Measurements from ENCODE around the gene GCNT2.

Gene GCNT2

DNA sequence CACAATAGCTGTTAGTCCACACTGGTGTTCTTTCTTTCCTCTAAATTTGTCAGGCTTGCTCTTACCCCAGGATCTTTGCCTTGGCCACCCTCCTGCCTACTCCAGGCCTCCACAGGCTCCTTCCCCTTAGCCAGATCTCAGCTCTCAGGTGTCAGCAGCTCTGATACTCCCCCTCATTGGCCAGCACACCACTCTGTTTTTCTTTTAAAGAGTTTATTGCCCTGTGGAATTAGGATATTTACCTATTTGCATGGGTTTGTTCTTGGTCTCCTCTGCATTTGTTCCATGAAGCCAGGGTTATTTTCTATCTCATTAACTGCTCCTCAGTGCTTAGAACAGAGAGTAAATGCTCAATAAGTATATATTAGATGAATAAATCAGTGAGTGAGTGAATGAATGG, 36.8 kb downstream of the GCNT2 start:
- H3K27ac ChIP-seq (ENCODE audit: low read length), result no peak overlapping the region
- H2AFZ ChIP-seq (ENCODE audit: low read depth, low read length), result no peak overlapping the region
- H3K4me1 ChIP-seq (ENCODE audit: insufficient read depth, low read length), result no peaks in the 10 kb centered on the region
- H4K20me1 ChIP-seq (ENCODE audit: insufficient read depth, low read length), result no peaks in the 10 kb centered on the region
- H3K36me3 ChIP-seq (ENCODE audit: insufficient read depth, low read length), result no peaks in the 10 kb centered on the region
- TF ChIP-seq, protein P1, sequence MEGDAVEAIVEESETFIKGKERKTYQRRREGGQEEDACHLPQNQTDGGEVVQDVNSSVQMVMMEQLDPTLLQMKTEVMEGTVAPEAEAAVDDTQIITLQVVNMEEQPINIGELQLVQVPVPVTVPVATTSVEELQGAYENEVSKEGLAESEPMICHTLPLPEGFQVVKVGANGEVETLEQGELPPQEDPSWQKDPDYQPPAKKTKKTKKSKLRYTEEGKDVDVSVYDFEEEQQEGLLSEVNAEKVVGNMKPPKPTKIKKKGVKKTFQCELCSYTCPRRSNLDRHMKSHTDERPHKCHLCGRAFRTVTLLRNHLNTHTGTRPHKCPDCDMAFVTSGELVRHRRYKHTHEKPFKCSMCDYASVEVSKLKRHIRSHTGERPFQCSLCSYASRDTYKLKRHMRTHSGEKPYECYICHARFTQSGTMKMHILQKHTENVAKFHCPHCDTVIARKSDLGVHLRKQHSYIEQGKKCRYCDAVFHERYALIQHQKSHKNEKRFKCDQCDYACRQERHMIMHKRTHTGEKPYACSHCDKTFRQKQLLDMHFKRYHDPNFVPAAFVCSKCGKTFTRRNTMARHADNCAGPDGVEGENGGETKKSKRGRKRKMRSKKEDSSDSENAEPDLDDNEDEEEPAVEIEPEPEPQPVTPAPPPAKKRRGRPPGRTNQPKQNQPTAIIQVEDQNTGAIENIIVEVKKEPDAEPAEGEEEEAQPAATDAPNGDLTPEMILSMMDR (IDR thresholded peaks at IDR 0.05; ENCODE audit: borderline replicate concordance, extremely low read depth, low read length, poor library complexity, severe bottlenecking), result no peak
- no peak for TF ChIP-seq EZH2 (IDR thresholded peaks at IDR 0.05; ENCODE audit: borderline replicate concordance, low read depth, low read length, severe bottlenecking)
- no peaks in the 10 kb centered on the region for H3K79me2 ChIP-seq (ENCODE audit: insufficient read depth, low read length)
- no peaks in the 10 kb centered on the region for H3K9me3 ChIP-seq (ENCODE audit: insufficient read depth, low read length, severe bottlenecking)
- DNase-seq (no peak), ATAC-seq (ENCODE audit: insufficient read depth, low read depth) (no peak)
- H3K4me3 ChIP-seq (ENCODE audit: low read depth in 1 of 2, low read length in 2 of 2), result no peak overlapping the region
- H3K4me2 ChIP-seq (ENCODE audit: insufficient read depth, low read length), result no peak overlapping the region
- H3K9ac ChIP-seq (ENCODE audit: low read depth, low read length), result no peak overlapping the region
- no peaks in the 10 kb centered on the region for H3K27me3 ChIP-seq (ENCODE audit: insufficient read depth, low read length, poor library complexity)

DNA sequence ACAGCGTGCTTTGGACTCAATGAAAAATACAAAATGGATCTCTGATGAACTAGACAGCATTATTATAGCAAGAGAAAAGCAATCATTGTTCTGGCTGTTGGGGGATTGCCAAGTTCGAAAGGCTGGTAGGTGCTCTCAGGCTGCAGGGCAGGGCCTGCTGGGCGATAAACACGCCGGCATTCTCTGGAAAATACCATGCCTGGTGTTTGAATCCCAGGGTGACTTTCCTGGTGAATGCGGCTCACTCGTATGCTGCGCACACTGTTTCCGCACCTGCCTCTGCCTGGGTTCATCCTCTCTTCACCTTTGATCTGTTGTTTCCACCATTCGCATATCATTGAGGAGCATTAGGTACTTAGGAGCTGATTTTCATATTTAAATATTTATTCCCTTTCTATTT, 37.4 kb downstream of the GCNT2 start:
- no peak overlapping the region for H2AFZ ChIP-seq (ENCODE audit: low read depth, low read length)
- ATAC-seq (ENCODE audit: insufficient read depth, low read depth) (no peak), DNase-seq (no peak)
- H4K20me1 ChIP-seq (ENCODE audit: insufficient read depth, low read length), result no peaks in the 10 kb centered on the region
- TF ChIP-seq EZH2 (IDR thresholded peaks at IDR 0.05; ENCODE audit: borderline replicate concordance, low read depth, low read length, severe bottlenecking), result no peak
- TF ChIP-seq, protein P1 (IDR thresholded peaks at IDR 0.05; ENCODE audit: borderline replicate concordance, extremely low read depth, low read length, poor library complexity, severe bottlenecking), result no peak
- no peak overlapping the region for H3K27ac ChIP-seq (ENCODE audit: low read length)
- no peak overlapping the region for H3K4me2 ChIP-seq (ENCODE audit: insufficient read depth, low read length)
- H3K79me2 ChIP-seq (ENCODE audit: insufficient read depth, low read length), result no peaks in the 10 kb centered on the region
- H3K9me3 ChIP-seq (ENCODE audit: insufficient read depth, low read length, severe bottlenecking), result no peaks in the 10 kb centered on the region
- H3K4me1 ChIP-seq (ENCODE audit: insufficient read depth, low read length), result no peaks in the 10 kb centered on the region
- H3K27me3 ChIP-seq (ENCODE audit: insufficient read depth, low read length, poor library complexity), result no peaks in the 10 kb centered on the region
- no peak overlapping the region for H3K9ac ChIP-seq (ENCODE audit: low read depth, low read length)
- no peaks in the 10 kb centered on the region for H3K36me3 ChIP-seq (ENCODE audit: insufficient read depth, low read length)
- H3K4me3 ChIP-seq (ENCODE audit: low read depth in 1 of 2, low read length in 2 of 2), result no peak overlapping the region

DNA sequence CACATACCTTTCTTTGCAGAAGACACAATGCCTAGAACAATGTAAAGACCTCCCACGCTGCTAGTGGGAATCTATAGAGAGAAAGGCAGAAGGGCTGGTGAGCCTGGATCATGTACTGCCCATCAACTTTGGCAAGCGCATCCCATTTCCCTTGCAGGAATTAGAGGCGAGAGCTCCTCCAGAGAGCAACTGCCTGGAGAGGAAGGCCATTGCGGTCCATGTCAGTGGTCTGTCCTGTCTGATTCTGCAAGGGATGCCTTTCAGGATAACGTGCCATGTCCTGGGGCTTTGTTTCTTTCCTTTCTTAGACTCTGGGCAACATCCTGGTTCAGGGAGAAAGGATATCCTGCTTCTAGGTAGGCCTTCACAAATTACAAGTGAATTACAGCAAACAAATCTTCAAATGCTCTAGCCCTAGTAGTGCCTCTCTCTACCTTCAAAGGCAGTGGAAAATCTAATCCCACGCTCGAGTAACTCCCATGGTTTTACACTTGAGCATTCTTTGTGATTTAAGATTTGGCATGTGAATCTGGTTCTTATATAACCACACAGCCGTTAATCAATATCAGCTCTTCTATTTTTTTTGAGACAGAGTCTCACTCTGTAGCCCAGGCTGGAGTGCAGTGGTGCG, 38.5 kb downstream of the GCNT2 start:
- TF ChIP-seq, protein P1 (IDR thresholded peaks at IDR 0.05; ENCODE audit: borderline replicate concordance, extremely low read depth, low read length, poor library complexity, severe bottlenecking), result no peak
- TF ChIP-seq EZH2 (IDR thresholded peaks at IDR 0.05; ENCODE audit: borderline replicate concordance, low read depth, low read length, severe bottlenecking), result no peak
- H3K9ac ChIP-seq (ENCODE audit: low read depth, low read length), result no peak overlapping the region
- no peak overlapping the region for H3K4me2 ChIP-seq (ENCODE audit: insufficient read depth, low read length)

More for the DNA sequence above, 38.5 kb downstream of the GCNT2 start:
- H3K27ac ChIP-seq (ENCODE audit: low read length), result no peak overlapping the region
- no peaks in the 10 kb centered on the region for H3K79me2 ChIP-seq (ENCODE audit: insufficient read depth, low read length)
- H2AFZ ChIP-seq (ENCODE audit: low read depth, low read length), result no peak overlapping the region
- H3K4me1 ChIP-seq (ENCODE audit: insufficient read depth, low read length), result no peaks in the 10 kb centered on the region
- H3K27me3 ChIP-seq (ENCODE audit: insufficient read depth, low read length, poor library complexity), result no peaks in the 10 kb centered on the region
- no peaks in the 10 kb centered on the region for H3K36me3 ChIP-seq (ENCODE audit: insufficient read depth, low read length)
- H3K9me3 ChIP-seq (ENCODE audit: insufficient read depth, low read length, severe bottlenecking), result no peaks in the 10 kb centered on the region
- no peak overlapping the region for H3K4me3 ChIP-seq (ENCODE audit: low read depth in 1 of 2, low read length in 2 of 2)
- ATAC-seq (ENCODE audit: insufficient read depth, low read depth) (no peak), DNase-seq (no peak)
- no peaks in the 10 kb centered on the region for H4K20me1 ChIP-seq (ENCODE audit: insufficient read depth, low read length)

Data from DND-41 (cell line).